Adipocyte (in vitro differentiated cells): Measurements from ENCODE around the gene TAS2R60.

Experiments used
- DNase-seq: peaks from one replicate; pipeline ENCODE4 v3.0.0-alpha.2; 2015; ENCODE audit warnings: low read depth
- H3K27me3 ChIP-seq: replicated peaks from 2 replicates; pipeline ENCODE4 v1.7.0; 2013; ENCODE audit warnings: mild to moderate bottlenecking, low read length, moderate library complexity; ENCODE audit not compliant: control insufficient read depth, insufficient read depth
- H3K36me3 ChIP-seq: 2 replicates; pipeline ENCODE4 v1.7.0; 2013; ENCODE audit warnings: low read length, mild to moderate bottlenecking, moderate library complexity; ENCODE audit not compliant: control insufficient read depth, insufficient read depth, severe bottlenecking
- H3K4me1 ChIP-seq: 2 replicates; pipeline ENCODE4 v1.7.0; 2013; ENCODE audit warnings: mild to moderate bottlenecking, low read length, moderate library complexity; ENCODE audit not compliant: control insufficient read depth, insufficient read depth
- H3K4me3 ChIP-seq: 2 replicates; pipeline ENCODE4 v1.7.0; 2013; ENCODE audit warnings: mild to moderate bottlenecking, low read length, moderate library complexity
- H3K9ac ChIP-seq: 2 replicates; pipeline ENCODE4 v1.7.0; 2013; ENCODE audit warnings: mild to moderate bottlenecking, low read length, moderate library complexity
- H3K9me3 ChIP-seq: 2 replicates; pipeline ENCODE4 v1.7.0; 2013; ENCODE audit warnings: mild to moderate bottlenecking, low read length, moderate library complexity; ENCODE audit not compliant: control insufficient read depth

Gene TAS2R60

GRCh38 chr7:143448429-143448828 lies 5.2 kb downstream of the TAS2R60 start:
- no peak for DNase-seq
- Histone ChIP-seq H3K27me3 (no peaks in the 10 kb centered on the region), H3K4me1 (no peaks in the 10 kb centered on the region), H3K9me3 (no peaks in the 10 kb centered on the region), H3K9ac (no peak overlapping the region), H3K4me3 (no peak overlapping the region), H3K36me3 (no peaks in the 10 kb centered on the region)

- no peak for DNase-seq
- Histone ChIP-seq H3K27me3 (no peaks in the 10 kb centered on the region), H3K4me1 (peaks cover 11% of the 10 kb centered on the region), H3K9ac (no peak overlapping the region), H3K9me3 (no peaks in the 10 kb centered on the region), H3K36me3 (no peaks in the 10 kb centered on the region), H3K4me3 (no peak overlapping the region)
These were observed 6.5 kb downstream of the TAS2R60 start for GRCh38 chr7:143449793-143450192.

- Histone ChIP-seq H3K36me3 (no peaks in the 10 kb centered on the region), H3K9me3 (no peaks in the 10 kb centered on the region), H3K27me3 (no peaks in the 10 kb centered on the region), H3K9ac (no peak overlapping the region), H3K4me1 (peaks cover 20% of the 10 kb centered on the region), H3K4me3 (no peak overlapping the region)
- no peak for DNase-seq
These were observed 7.9 kb downstream of the TAS2R60 start for GRCh38 chr7:143451122-143451521.

GRCh38 chr7:143451746-143452145 lies 8.5 kb downstream of the TAS2R60 start:
- H3K9me3 ChIP-seq = no peaks in the 10 kb centered on the region

GRCh38 chr7:143452495-143452894 lies 9.2 kb downstream of the TAS2R60 start:
- Histone ChIP-seq H3K9ac (no peak overlapping the region), H3K9me3 (no peaks in the 10 kb centered on the region), H3K27me3 (no peaks in the 10 kb centered on the region), H3K4me3 (no peak overlapping the region), H3K4me1 (peaks cover 30% of the 10 kb centered on the region), H3K36me3 (no peaks in the 10 kb centered on the region)
- DNase-seq = no peak

More at GRCh38 chr7:143451746-143452145, 8.5 kb downstream of the TAS2R60 start:
- Histone ChIP-seq H3K27me3 (no peaks in the 10 kb centered on the region), H3K4me1 (peaks cover 22% of the 10 kb centered on the region), H3K36me3 (no peaks in the 10 kb centered on the region), H3K4me3 (no peak overlapping the region), H3K9ac (no peak overlapping the region)
- DNase-seq = no peak

- Histone ChIP-seq H3K9me3 (no peaks in the 10 kb centered on the region), H3K27me3 (no peaks in the 10 kb centered on the region), H3K4me1 (peaks cover 42% of the 10 kb centered on the region), H3K4me3 (no peak overlapping the region), H3K36me3 (no peaks in the 10 kb centered on the region), H3K9ac (no peak overlapping the region)
- DNase-seq = no peak
These were observed 10.9 kb downstream of the TAS2R60 start for GRCh38 chr7:143454091-143454680.

- no peak overlapping the region for H3K4me3 ChIP-seq
- no peaks in the 10 kb centered on the region for H3K27me3 ChIP-seq
- H3K4me1 ChIP-seq = peaks cover 42% of the 10 kb centered on the region
- no peaks in the 10 kb centered on the region for H3K9me3 ChIP-seq
- no peak overlapping the region for H3K9ac ChIP-seq
- no peaks in the 10 kb centered on the region for H3K36me3 ChIP-seq
- no peak for DNase-seq
These were observed 12.2 kb downstream of the TAS2R60 start for GRCh38 chr7:143455491-143455890.

- H3K9ac ChIP-seq = no peak overlapping the region
- no peaks in the 10 kb centered on the region for H3K9me3 ChIP-seq
- H3K27me3 ChIP-seq = no peaks in the 10 kb centered on the region
- peaks cover 42% of the 10 kb centered on the region for H3K4me1 ChIP-seq
- H3K36me3 ChIP-seq = no peaks in the 10 kb centered on the region
- H3K4me3 ChIP-seq = no peak overlapping the region
- peak; percentile 16 for DNase-seq
These were observed 12.7 kb downstream of the TAS2R60 start for GRCh38 chr7:143455942-143456341.

- H3K9ac ChIP-seq = no peak overlapping the region
- H3K4me1 ChIP-seq = peaks cover 42% of the 10 kb centered on the region
- H3K9me3 ChIP-seq = peaks cover 6% of the 10 kb centered on the region
- DNase-seq = peak; percentile 49
- H3K27me3 ChIP-seq = no peaks in the 10 kb centered on the region
- H3K36me3 ChIP-seq = no peaks in the 10 kb centered on the region
- H3K4me3 ChIP-seq = no peak overlapping the region
These were observed 13.9 kb downstream of the TAS2R60 start for GRCh38 chr7:143456992-143457793.

- Histone ChIP-seq H3K4me3 (peak overlapping the region; percentile 40), H3K36me3 (no peaks in the 10 kb centered on the region), H3K4me1 (peaks cover 45% of the 10 kb centered on the region), H3K9me3 (peaks cover 7% of the 10 kb centered on the region), H3K9ac (peak overlapping the region; percentile 18), H3K27me3 (no peaks in the 10 kb centered on the region)
- DNase-seq = peak; percentile 70
These were observed 15.0 kb downstream of the TAS2R60 start for GRCh38 chr7:143458263-143458662.

GRCh38 chr7:143458681-143459080 lies 15.4 kb downstream of the TAS2R60 start:
- no peaks in the 10 kb centered on the region for H3K36me3 ChIP-seq
- DNase-seq = no peak
- peaks cover 7% of the 10 kb centered on the region for H3K9me3 ChIP-seq
- no peak overlapping the region for H3K9ac ChIP-seq
- H3K27me3 ChIP-seq = no peaks in the 10 kb centered on the region
- H3K4me3 ChIP-seq = no peak overlapping the region
- H3K4me1 ChIP-seq = peaks cover 48% of the 10 kb centered on the region
